BJ (cell line): ENCODE data around the gene GEMIN4. TPM values are rescaled to one million over a fixed set of nuclear protein-coding genes. Genes with fewer than 3 reads are reported as not detected.

Experiments
- CTCF ChIA-PET: fragments of 350-600 bp; formaldehyde crosslinking; extraction: SDS; loops from one replicate; lab custom pipeline; 2021; ENCODE audit warnings: antibody characterized with exemption, inconsistent platforms; lab: Yijun Ruan, JAX
- POLR2A ChIA-PET: fragments of 300-600 bp; sonication (Branson Sonifier 250); formaldehyde crosslinking; extraction: SDS; loops from one replicate; lab custom pipeline; 2021; ENCODE audit warnings: antibody characterized with exemption; lab: Charles Lee
- DNase-seq: peaks from one replicate; pipeline ENCODE4 v3.0.0-alpha.2; 2011; ENCODE audit warnings: low read depth
- H3K27me3 ChIP-seq: 2 replicates; pipeline ENCODE4 v1.6.0; 2011; ENCODE audit warnings: low read length; ENCODE audit not compliant: control insufficient read depth, insufficient read depth
- H3K36me3 ChIP-seq: 2 replicates; pipeline ENCODE4 v1.5.1; 2011; ENCODE audit warnings: low read length; ENCODE audit not compliant: control insufficient read depth, insufficient read depth
- H3K4me3 ChIP-seq: 2 replicates; pipeline ENCODE4 v1.5.1; 2011; ENCODE audit warnings: low read depth, mild to moderate bottlenecking, control low read depth, low read length
- CTCF ChIP-seq: IDR thresholded peaks from 2 replicates; pipeline ENCODE4 v1.5.1; 2011; ENCODE audit warnings: low read depth, mild to moderate bottlenecking, control low read depth, inconsistent platforms, low read length, moderate library complexity; ENCODE audit not compliant: insufficient read depth
- polyA plus RNA-seq: library from polyadenylated mRNA; depleted of rRNA; stranded (reverse); fragments of >200 nt; gene quantifications from 2 replicates; pipeline ENCODE4 v1.2.3, GENCODE V29; 2011

GEMIN4 gene
- polyA plus RNA-seq, 1 experiment = 15.7 TPM

GRCh38 chr17:725084-725483, 27.0 kb downstream of the GEMIN4 start:
- H3K36me3 ChIP-seq = no peaks in the 10 kb centered on the region; the same call in 1 of the 2 replicates
- ChIA-PET CTCF (no interaction called here), POLR2A (no interaction called here)
- DNase-seq = no peak
- TF ChIP-seq CTCF = no peak
- H3K4me3 ChIP-seq = no peak overlapping the region
- H3K27me3 ChIP-seq = no peaks in the 10 kb centered on the region

GRCh38 chr17:721540-721937, 30.5 kb downstream of the GEMIN4 start:
- TF ChIP-seq CTCF = no peak
- CTCF ChIA-PET = no interaction called here

GRCh38 chr17:720706-721539, 31.1 kb downstream of the GEMIN4 start:
- ChIA-PET POLR2A (no interaction called here), CTCF (no interaction called here)
- TF ChIP-seq CTCF = no peak
- DNase-seq = no peak
- no peaks in the 10 kb centered on the region for H3K27me3 ChIP-seq
- no peak overlapping the region for H3K4me3 ChIP-seq
- H3K36me3 ChIP-seq = peaks cover 2% of the 10 kb centered on the region; the same call in 1 of the 2 replicates

More at GRCh38 chr17:721540-721937, 30.5 kb downstream of the GEMIN4 start:
- Histone ChIP-seq H3K36me3 (peaks cover 2% of the 10 kb centered on the region; the same call in 1 of the 2 replicates), H3K4me3 (no peak overlapping the region), H3K27me3 (no peaks in the 10 kb centered on the region)
- no peak for DNase-seq
- POLR2A ChIA-PET = no interaction called here

GRCh38 chr17:718075-718474, 34.0 kb downstream of the GEMIN4 start:
- no peak for DNase-seq
- Histone ChIP-seq H3K27me3 (no peaks in the 10 kb centered on the region), H3K36me3 (peaks cover 2% of the 10 kb centered on the region; the same call in 1 of the 2 replicates), H3K4me3 (no peak overlapping the region)
- ChIA-PET CTCF (interaction anchor here (0.8 kb wide), 1 partner anchor 263 kb away, joined by 3 read pairs; no protein-coding TSS in a partner anchor), POLR2A (no interaction called here)
- no peak for TF ChIP-seq CTCF

- Histone ChIP-seq H3K27me3 (no peaks in the 10 kb centered on the region), H3K36me3 (peaks cover 8% of the 10 kb centered on the region), H3K4me3 (no peak overlapping the region)
- no peak for TF ChIP-seq CTCF
- ChIA-PET POLR2A (no interaction called here), CTCF (no interaction called here)
- no peak for DNase-seq
These were observed 43.9 kb downstream of the GEMIN4 start for GRCh38 chr17:708132-708531.
